NCI-H2081 (cell line): ENCODE results near the gene ELL.
"Not testable (repeated sequence)": the region's sequence is repeated elsewhere in the genome, so short reads cannot be mapped to it uniquely, and the experiment has no call there.

Source experiments
- DNase-seq, 2 experiments: peaks; one replicate each; lab custom pipeline; 2025; lab: John Stamatoyannopoulos, UW

ELL gene

GRCh38 chr19:18521692-18522123 lies at the start of gene ELL:
TSS of gene ELL (minus strand) at chr19:18522070. CDS start at chr19:18522055, 15 bp downstream.
- no peak for DNase-seq

DNA sequence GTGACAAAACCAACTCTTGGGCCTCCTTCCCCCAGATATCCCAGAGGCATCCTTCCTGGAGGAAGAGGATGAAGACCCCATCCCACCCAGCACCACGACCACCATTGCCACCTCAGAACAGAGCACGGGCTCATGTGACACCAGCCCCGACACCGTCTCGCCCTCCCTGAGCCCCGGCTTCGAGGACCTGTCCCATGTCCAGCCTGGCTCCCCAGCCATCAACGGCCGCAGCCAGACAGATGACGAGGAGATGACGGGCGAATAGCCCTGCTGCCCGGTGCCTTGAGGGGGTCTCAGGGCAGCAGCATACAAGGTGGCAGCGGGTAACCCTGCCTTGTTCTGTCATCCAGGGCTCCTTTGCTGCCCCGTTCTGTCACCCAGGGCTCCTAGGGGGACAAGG lies 46.5 kb upstream of the ELL start:
- DNase-seq, result no peak

- DNase-seq, result no peak
Measured at GRCh38 chr19:18566953-18567352, 45.1 kb upstream of the ELL start.

- no peak for DNase-seq
Measured at GRCh38 chr19:18562086-18562485, 40.2 kb upstream of the ELL start.

GRCh38 chr19:18559685-18560084 lies 37.8 kb upstream of the ELL start:
- DNase-seq, result no peak

DNA sequence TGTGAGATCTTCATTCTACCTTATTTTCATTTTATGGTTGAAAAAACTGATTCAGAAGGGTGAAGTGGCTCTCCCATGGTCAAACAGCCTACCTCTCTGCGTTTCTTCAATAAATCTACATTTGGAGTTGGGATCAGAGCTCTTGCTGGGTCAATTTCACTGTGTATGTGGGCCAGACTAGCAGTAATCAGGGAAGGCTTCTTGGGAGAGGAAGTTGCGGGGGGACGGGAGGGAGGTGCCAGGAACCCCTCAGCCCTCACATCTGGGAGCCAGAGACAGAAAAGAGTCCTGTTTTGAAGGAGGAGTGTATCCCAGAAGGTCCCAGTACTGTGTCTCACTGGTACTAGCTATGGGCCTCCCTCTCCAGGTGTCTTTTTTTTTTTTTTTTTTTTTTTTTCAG lies 36.7 kb upstream of the ELL start:
- DNase-seq, result no peak

DNA sequence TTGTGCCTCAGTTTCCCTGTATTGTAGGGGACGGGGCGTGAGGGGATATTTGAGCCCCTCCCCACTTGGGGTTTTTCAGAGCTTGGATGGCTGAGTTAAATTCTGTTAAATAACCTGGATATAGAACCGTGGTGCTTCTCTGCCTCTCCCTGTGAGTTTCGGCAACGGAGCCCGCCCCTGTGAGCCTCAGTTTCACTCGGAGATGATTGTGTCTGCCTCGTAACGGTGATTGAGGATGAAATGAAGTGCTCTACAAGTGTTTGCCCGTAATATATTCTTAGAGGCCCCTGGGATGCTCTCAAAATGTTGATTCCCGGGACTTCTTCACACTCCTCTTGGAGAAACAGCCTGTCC lies 36.3 kb upstream of the ELL start:
- DNase-seq, result no peak

- peak; percentile 97 to 98 for DNase-seq
Measured at GRCh38 chr19:18557411-18558201, 35.7 kb upstream of the ELL start, which contains the start of gene KXD1. TSS of gene KXD1 (plus strand) at chr19:18557870. CDS start at chr19:18562057, 4,187 bp downstream.

GRCh38 chr19:18551631-18552030 lies 29.8 kb upstream of the ELL start:
- no peak for DNase-seq

DNA sequence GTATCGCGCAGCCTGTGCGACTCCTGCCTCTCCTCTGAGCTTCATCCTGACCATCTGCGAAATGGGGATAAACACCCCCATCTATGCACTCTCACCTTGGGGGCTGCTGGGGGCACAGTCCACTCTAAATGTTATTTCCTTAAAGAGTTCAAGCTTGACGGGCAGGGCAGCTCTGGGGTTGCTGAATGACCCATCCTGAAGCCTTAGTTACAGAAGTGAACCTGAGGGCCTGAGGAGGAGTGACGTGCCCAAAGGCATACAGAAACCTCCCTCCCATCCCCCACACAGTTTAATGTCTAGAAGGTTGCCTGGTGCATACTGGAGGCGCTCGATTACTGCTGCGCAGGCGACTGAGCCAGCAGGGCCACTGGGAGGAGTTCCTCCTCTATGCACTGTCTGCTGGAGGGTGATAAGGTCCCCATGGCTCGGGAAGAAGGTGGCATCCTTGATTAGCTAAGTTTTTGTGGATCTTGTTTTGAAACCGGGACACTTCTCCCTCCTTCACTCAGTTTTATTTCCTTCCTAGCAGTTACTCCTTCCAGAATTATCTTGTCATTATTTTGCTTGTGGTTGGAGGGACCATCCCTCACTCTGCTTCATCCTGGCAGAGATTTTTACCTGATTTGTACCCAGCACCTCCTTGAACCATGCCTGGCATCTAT lies 22.1 kb upstream of the ELL start:
- DNase-seq, result peak; percentile 23 to 25

DNA sequence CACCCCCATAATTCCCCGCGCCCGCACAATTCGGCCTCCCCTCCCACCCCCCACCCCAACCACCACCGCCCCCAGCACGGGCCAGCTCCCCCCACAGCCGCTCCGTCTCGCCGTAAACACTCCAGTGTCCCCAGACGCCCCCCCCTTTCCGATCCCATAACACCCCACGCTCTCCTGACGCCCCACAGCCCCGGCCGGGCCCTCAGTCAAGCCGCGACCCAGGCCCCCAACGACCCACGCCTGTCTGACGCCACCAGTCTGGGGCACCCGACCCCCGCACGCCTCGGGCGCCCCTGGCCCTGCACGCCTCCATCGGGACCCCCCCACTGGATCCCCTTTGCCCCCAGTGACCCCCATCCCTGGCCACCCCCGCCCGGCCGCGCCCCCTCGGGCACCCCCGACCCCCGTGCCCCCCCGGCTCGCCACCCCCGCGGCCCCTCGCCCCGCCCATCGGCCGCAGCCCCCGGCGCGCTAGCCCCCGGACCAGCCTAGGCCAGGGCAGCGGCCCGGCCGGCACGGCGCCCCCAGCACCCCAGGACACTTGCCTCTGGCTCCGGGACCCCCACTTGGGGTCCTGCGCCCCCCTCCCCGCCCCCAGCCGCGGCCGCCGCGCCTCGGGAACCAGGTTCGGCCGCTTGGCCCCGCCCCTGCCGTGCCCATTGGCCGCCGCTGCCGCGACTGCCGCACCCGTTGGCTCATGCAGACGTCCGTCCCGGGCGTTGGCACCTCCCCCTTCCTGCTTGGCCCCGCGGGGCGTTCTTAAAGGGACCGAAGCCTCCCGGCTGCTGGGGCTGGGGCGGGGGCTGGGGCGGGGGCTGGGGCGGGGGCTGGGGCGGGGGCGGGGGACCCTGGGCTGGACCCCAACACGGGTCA lies 21.3 kb upstream of the ELL start, which contains the start of gene FKBP8:
Gene FKBP8 (minus strand): TSS at position 633 of the 873 bp plus-strand sequence. CDS start 1,603 bp downstream, outside the sequence.
- DNase-seq, result peak; percentile 86 to 88

GRCh38 chr19:18541992-18542940 lies 20.4 kb upstream of the ELL start:
- no peak for DNase-seq

- DNase-seq, result no peak
Measured at GRCh38 chr19:18541258-18541991, 19.6 kb upstream of the ELL start.

DNA sequence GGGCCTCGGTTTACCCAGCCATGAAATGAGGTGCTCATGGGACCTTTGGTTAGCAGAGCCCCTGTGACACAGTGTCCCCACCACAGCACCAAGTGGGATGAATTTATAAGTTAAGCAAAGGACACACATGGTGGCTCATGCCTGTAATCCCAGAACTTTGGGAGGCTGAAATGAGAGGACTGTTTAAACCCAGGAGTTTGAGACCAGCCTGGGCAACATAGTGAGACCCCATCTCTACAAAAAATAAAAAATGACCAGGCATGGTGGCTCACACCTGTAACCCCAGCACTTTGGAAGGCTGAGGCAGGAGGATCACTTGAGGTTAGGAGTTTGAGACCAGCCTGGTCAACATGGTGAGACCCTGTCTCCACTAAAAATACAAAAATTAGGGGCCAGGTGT lies 18.3 kb upstream of the ELL start:
- DNase-seq, result not testable (repeated sequence)

GRCh38 chr19:18539372-18539771 lies 17.5 kb upstream of the ELL start:
- DNase-seq, result no peak

DNA sequence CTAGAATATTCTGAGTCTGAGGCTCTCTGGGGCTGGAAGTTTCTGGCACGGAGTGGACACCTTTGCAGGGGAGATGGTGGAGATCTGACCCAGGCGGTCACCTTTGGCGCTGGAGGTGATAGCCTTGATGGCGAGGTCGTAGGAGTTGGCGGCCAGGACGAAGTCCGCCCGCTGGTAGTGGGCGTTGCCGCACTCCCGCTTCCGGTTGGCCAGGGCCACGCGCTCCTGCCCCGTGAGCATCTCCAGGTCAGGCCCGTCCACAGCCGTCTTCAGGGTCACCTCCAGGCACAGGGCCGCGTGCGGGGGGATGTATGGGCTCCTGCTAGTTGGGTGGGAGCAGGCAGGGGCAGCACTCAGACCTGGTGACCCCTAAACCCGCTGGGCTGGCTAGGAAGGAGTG lies 16.2 kb upstream of the ELL start:
- DNase-seq, result no peak

GRCh38 chr19:18537431-18537830 lies 15.6 kb upstream of the ELL start:
- DNase-seq, result no peak

DNA sequence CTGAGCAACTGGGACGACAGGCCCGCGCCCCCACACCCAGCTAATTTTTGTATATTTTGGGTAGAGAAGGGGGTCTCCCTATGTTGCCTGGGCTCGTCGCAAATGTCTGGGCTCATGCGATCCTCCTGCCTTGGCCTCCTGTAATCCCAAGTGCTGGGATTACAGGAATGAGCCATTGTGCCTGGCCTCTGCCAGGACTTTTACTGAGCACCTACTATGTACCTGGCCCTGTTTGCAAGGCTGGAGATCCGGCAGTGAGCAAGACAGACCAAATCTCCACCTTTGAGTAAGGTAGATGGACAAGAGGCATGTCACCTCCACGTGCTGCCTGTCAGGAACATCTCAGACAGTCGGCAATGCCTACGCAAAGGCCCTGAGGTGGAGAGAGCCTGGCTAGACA lies 14.6 kb upstream of the ELL start:
- no peak for DNase-seq

DNA sequence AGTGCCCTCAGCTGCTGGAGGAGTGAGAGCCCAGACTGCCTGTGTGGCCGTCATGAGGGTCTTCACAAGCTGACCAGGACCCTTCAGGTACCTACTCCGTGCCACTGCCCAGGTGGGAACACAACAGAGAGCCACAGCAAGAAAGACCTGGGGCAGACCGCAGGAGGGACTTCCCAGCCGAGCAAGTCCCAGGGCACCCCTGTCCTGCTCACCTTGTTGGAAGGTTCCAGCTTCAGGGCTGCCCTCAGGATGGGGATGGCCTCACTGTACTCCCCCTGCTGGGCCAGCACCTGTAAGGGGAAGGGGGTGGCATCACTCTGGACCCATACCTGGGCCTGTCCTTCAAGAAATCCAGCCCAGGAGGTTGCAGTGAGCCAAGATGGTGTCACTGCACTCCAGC lies 11.2 kb upstream of the ELL start:
- no peak for DNase-seq

DNA sequence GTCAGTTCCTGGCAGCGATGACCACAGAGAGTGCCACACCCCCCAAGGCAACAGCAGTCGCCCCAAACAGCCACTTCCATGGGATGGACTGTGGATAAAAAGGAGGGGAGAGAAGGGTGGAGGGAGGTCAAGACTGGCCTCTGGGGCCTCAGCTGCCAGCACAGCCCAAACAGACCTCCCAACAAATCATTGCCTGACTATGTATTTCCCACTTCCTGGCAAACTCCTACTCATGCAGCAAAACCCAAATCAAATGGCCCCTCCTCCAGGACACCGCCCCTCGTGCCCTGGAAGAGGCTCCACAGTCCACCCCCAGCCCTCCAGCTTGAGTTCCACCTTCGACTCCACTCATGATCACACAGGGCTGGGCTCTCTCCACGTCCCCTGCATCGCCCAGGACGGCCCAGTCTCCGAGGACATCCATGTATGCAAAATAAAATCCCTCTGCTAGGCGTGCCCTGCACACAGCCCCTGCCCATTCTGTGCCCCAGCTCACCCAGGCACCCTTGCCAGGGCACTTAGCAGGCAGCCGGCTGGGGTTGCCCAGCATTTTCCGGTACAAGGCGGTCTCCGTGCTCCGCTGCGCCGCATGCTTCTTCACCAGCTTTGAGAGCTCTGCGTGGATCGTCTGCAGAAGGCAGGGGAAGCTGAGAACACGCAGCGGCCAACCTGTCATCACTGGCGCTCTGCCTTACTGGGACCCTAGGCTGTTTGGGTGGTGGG lies 10.5 kb upstream of the ELL start:
- no peak for DNase-seq
